Measurements from ENCODE around the gene PPP1CC.
"Not testable (repeated sequence)": the region's sequence is repeated elsewhere in the genome, so short reads cannot be mapped to it uniquely, and the experiment has no call there.

PPP1CC gene

GRCh38 chr12:110728628-110729027 is 14.1 kb downstream of the PPP1CC start:
- FAIRE-seq, result no peak
- DNase-seq (ENCODE audit: extremely low spot score, insufficient read length, low read depth), result no peak

- DNase-seq (ENCODE audit: extremely low spot score, insufficient read length, low read depth) (no peak), FAIRE-seq (peak; percentile 15)
These were observed 15.9 kb downstream of the PPP1CC start for GRCh38 chr12:110726708-110727369.

- DNase-seq (ENCODE audit: extremely low spot score, insufficient read length, low read depth) (no peak), FAIRE-seq (no peak)
These were observed 16.7 kb downstream of the PPP1CC start for GRCh38 chr12:110726028-110726427.

- no peak for FAIRE-seq
- DNase-seq (ENCODE audit: extremely low spot score, insufficient read length, low read depth), result no peak
These were observed 17.4 kb downstream of the PPP1CC start for GRCh38 chr12:110725267-110725666.

GRCh38 chr12:110722892-110723291 is 19.8 kb downstream of the PPP1CC start:
- DNase-seq (ENCODE audit: extremely low spot score, insufficient read length, low read depth); FAIRE-seq: not testable (repeated sequence)

GRCh38 chr12:110721570-110721969 is 21.1 kb downstream of the PPP1CC start:
- FAIRE-seq, result no peak

GRCh38 chr12:110720516-110720915 is 22.2 kb downstream of the PPP1CC start:
- no peak for FAIRE-seq
- DNase-seq (ENCODE audit: extremely low spot score, insufficient read length, low read depth), result no peak

More at GRCh38 chr12:110721570-110721969, 21.1 kb downstream of the PPP1CC start:
- no peak for DNase-seq (ENCODE audit: extremely low spot score, insufficient read length, low read depth)

- FAIRE-seq (no peak), DNase-seq (ENCODE audit: extremely low spot score, insufficient read length, low read depth) (no peak)
These were observed 24.3 kb downstream of the PPP1CC start for GRCh38 chr12:110718222-110718908.

- DNase-seq (ENCODE audit: extremely low spot score, insufficient read length, low read depth) (no peak), FAIRE-seq (no peak)
These were observed 25.7 kb downstream of the PPP1CC start for GRCh38 chr12:110717037-110717436.

GRCh38 chr12:110708917-110709316 is 33.8 kb downstream of the PPP1CC start:
- DNase-seq (ENCODE audit: extremely low spot score, insufficient read length, low read depth), result no peak
- FAIRE-seq, result no peak

- DNase-seq (ENCODE audit: extremely low spot score, insufficient read length, low read depth), result no peak
- FAIRE-seq, result no peak
These were observed 37.4 kb downstream of the PPP1CC start for GRCh38 chr12:110705309-110705708.

- peak; percentile 18 for FAIRE-seq
- no peak for DNase-seq (ENCODE audit: extremely low spot score, insufficient read length, low read depth)
These were observed 37.9 kb downstream of the PPP1CC start for GRCh38 chr12:110704750-110705149.

- FAIRE-seq (no peak), DNase-seq (ENCODE audit: extremely low spot score, insufficient read length, low read depth) (no peak)
These were observed 38.5 kb downstream of the PPP1CC start for GRCh38 chr12:110704231-110704630.

- DNase-seq (ENCODE audit: extremely low spot score, insufficient read length, low read depth) (no peak), FAIRE-seq (no peak)
These were observed 40.6 kb downstream of the PPP1CC start for GRCh38 chr12:110702081-110702480.

GRCh38 chr12:110699591-110700445 is 42.9 kb downstream of the PPP1CC start:
- DNase-seq (ENCODE audit: extremely low spot score, insufficient read length, low read depth), result no peak
- no peak for FAIRE-seq

GRCh38 chr12:110698171-110698902 is 44.4 kb downstream of the PPP1CC start:
- DNase-seq (ENCODE audit: extremely low spot score, insufficient read length, low read depth), result peak; percentile 71
- FAIRE-seq, result peak; percentile 93

GRCh38 chr12:110697236-110697635 is 45.5 kb downstream of the PPP1CC start:
- FAIRE-seq, result no peak
- no peak for DNase-seq (ENCODE audit: extremely low spot score, insufficient read length, low read depth)

GRCh38 chr12:110696283-110696682 is 46.4 kb downstream of the PPP1CC start:
- no peak for FAIRE-seq
- DNase-seq (ENCODE audit: extremely low spot score, insufficient read length, low read depth), result no peak

GRCh38 chr12:110694330-110694901 is 48.3 kb downstream of the PPP1CC start:
- DNase-seq (ENCODE audit: extremely low spot score, insufficient read length, low read depth) (no peak), FAIRE-seq (no peak)

GRCh38 chr12:110693731-110694130 is 49.0 kb downstream of the PPP1CC start:
- no peak for FAIRE-seq

More at GRCh38 chr12:110693731-110694130, 49.0 kb downstream of the PPP1CC start:
- no peak for DNase-seq (ENCODE audit: extremely low spot score, insufficient read length, low read depth)
